Upper lobe of left lung (tissue), 6 donors: Measurements from ENCODE around the gene CNOT8. TPM values are rescaled to one million over a fixed set of nuclear protein-coding genes. Genes with fewer than 3 reads are reported as not detected.

Experiments used
- ATAC-seq, 2 donors: fragments of 200-7000 bp; cut with Tn5 transposase; one replicate each; pipeline ENCODE4 v1.9.1; 2022; ENCODE audit warnings: mild to moderate bottlenecking in 2 of 2, moderate library complexity in 2 of 2; ENCODE audit not compliant: low FRiP score in 2 of 2
- DNase-seq, 2 donors: peaks; one replicate each; pipeline ENCODE4 v3.0.0-alpha.2; 2019 to 2020
- H3K27ac ChIP-seq, 4 donors: fragments of 200-600 bp; sonication (generic); one replicate each; pipeline ENCODE4 v1.5.1; 2016 to 2019
- H3K27me3 ChIP-seq, 4 donors: fragments of 200-600 bp; sonication (generic); one replicate each; pipeline ENCODE4 v1.5.1; 2017 to 2019
- H3K36me3 ChIP-seq, 4 donors: fragments of 200-600 bp; sonication (generic); one replicate each; pipeline ENCODE4 v1.5.1; 2016 to 2019
- H3K4me1 ChIP-seq, 4 donors: fragments of 200-600 bp; sonication (generic); one replicate each; pipeline ENCODE4 v1.5.1; 2018 to 2019
- H3K4me3 ChIP-seq, 4 donors: fragments of 200-600 bp; sonication (generic); one replicate each; pipeline ENCODE4 v1.5.1; 2017 to 2019; ENCODE audit warnings: mild to moderate bottlenecking in 2 of 4, moderate library complexity in 1 of 4
- H3K9me3 ChIP-seq, 4 donors: fragments of 200-600 bp; sonication (generic); one replicate each; pipeline ENCODE4 v1.5.1; 2018 to 2019
- CTCF ChIP-seq, 6 experiments: fragments of 450-650 bp in 4 of 6; fragments of 200-600 bp in 2 of 6; sonication (generic) in 2 of 6; IDR thresholded peaks; one replicate each; pipeline ENCODE4 v1.5.1; 2016 to 2019; ENCODE audit warnings: antibody characterized with exemption in 6 of 6
- EP300 ChIP-seq, 4 donors: sonication (generic); formaldehyde crosslinking; IDR thresholded peaks; one replicate each; pipeline ENCODE4 v1.5.1; 2017; ENCODE audit warnings: antibody characterized with exemption in 4 of 4, control low read depth in 2 of 4
- POLR2A ChIP-seq, 4 donors: fragments of 450-650 bp; IDR thresholded peaks; one replicate each; pipeline ENCODE4 v1.5.1; 2016 to 2017; ENCODE audit warnings: antibody characterized with exemption in 4 of 4, mild to moderate bottlenecking in 2 of 4
- POLR2AphosphoS5 ChIP-seq, 2 donors: sonication (generic); formaldehyde crosslinking; IDR thresholded peaks; one replicate each; pipeline ENCODE4 v1.5.1; 2017; ENCODE audit warnings: antibody characterized with exemption in 2 of 2
- WGBS, 2 donors: methylation state at CpG; one replicate each; pipeline ENCODE4 v1.1.5; 2017 to 2018; 5-methylcytosine and 5-hydroxymethylcytosine counted together
- total RNA-seq, 6 donors: library from RNA; depleted of rRNA in 4 of 6; stranded (reverse); fragments of >200 nt in 4 of 6; gene quantifications; one replicate each; pipeline versions ENCODE4 v1.1.0 to v1.2.1, GENCODE V29; 2016 to 2021
- donor health status: DM: no; HTN: no; CAD: no; lungs with moderate emphysema.
- donor health status: DM: no; HTN: yes; CAD: no; lungs with severe emphysema.

The CNOT8 gene
- total RNA-seq, 6 donors from 2014 or later: 54.5 to 189 (median 87.6) TPM

- DNase-seq (no peak), ATAC-seq (no peak)
- Histone ChIP-seq H3K9me3 (no peaks in the 10 kb centered on the region), H3K27ac (peak overlapping the region in 2 of 4 donors; percentile 22 to 72), H3K4me3 (no peak overlapping the region), H3K36me3 (peaks cover 0 to 20% (median 13%) of the 10 kb centered on the region in 4 donors), H3K27me3 (no peaks in the 10 kb centered on the region), H3K4me1 (peaks cover 18 to 24% (median 19%) of the 10 kb centered on the region in 4 donors)
- TF ChIP-seq POLR2A (IDR thresholded peaks at IDR 0.05) (no peak), CTCF (IDR thresholded peaks at IDR 0.05) (no peak), POLR2AphosphoS5 (IDR thresholded peaks at IDR 0.05) (no peak), EP300 (IDR thresholded peaks at IDR 0.05) (no peak)
- WGBS, 2 donors: 93 to 95% methylated on average over 6 of the region's 6 CpGs
Observed at GRCh38 chr5:154836225-154836624, 22.2 kb upstream of the CNOT8 start.

GRCh38 chr5:154837009-154837901, 21.2 kb upstream of the CNOT8 start:
- Histone ChIP-seq H3K36me3 (peaks cover 0 to 14% (median 9%) of the 10 kb centered on the region in 4 donors), H3K4me3 (no peak overlapping the region), H3K27me3 (no peaks in the 10 kb centered on the region), H3K4me1 (peaks cover 18 to 27% (median 22%) of the 10 kb centered on the region in 4 donors), H3K27ac (peak overlapping the region in 2 of 4 donors; percentile 8 to 22), H3K9me3 (no peaks in the 10 kb centered on the region)
- ATAC-seq: no peak
- TF ChIP-seq EP300 (IDR thresholded peaks at IDR 0.05) (no peak), CTCF (IDR thresholded peaks at IDR 0.05) (no peak), POLR2AphosphoS5 (IDR thresholded peaks at IDR 0.05) (no peak), POLR2A (IDR thresholded peaks at IDR 0.05) (no peak)
- WGBS, 2 donors: 86% methylated on average over 6 of the region's 6 CpGs
- no peak for DNase-seq

- no peak for TF ChIP-seq EP300 (IDR thresholded peaks at IDR 0.05)
- TF ChIP-seq POLR2AphosphoS5 (IDR thresholded peaks at IDR 0.05): no peak
- TF ChIP-seq POLR2A (IDR thresholded peaks at IDR 0.05): no peak
- no peak for TF ChIP-seq CTCF (IDR thresholded peaks at IDR 0.05)
- DNase-seq: no peak
- Histone ChIP-seq H3K27ac (peak overlapping the region in 2 of 4 donors; percentile 54 to 70), H3K27me3 (no peaks in the 10 kb centered on the region), H3K9me3 (no peaks in the 10 kb centered on the region), H3K36me3 (peaks cover 0 to 14% (median 9%) of the 10 kb centered on the region in 4 donors), H3K4me1 (peaks cover 13 to 29% (median 24%) of the 10 kb centered on the region in 4 donors), H3K4me3 (no peak overlapping the region)
- peak in 1 of 2 donors; percentile 53 for ATAC-seq
- 75 to 80% methylated on average over 6 of the region's 6 CpGs for WGBS, 2 donors
Observed at GRCh38 chr5:154840435-154841272, 17.8 kb upstream of the CNOT8 start.

- no peaks in the 10 kb centered on the region for H3K27me3 ChIP-seq
Observed at GRCh38 chr5:154841273-154841661, 17.2 kb upstream of the CNOT8 start.

More at GRCh38 chr5:154841273-154841661, 17.2 kb upstream of the CNOT8 start:
- TF ChIP-seq POLR2A (IDR thresholded peaks at IDR 0.05) (no peak), EP300 (IDR thresholded peaks at IDR 0.05) (no peak), CTCF (IDR thresholded peaks at IDR 0.05) (no peak), POLR2AphosphoS5 (IDR thresholded peaks at IDR 0.05) (no peak)
- no peak for DNase-seq
- Histone ChIP-seq H3K4me3 (no peak overlapping the region), H3K4me1 (peaks cover 13 to 33% (median 22%) of the 10 kb centered on the region in 4 donors), H3K27ac (peak overlapping the region in 2 of 4 donors; percentile 54 to 70), H3K9me3 (no peaks in the 10 kb centered on the region), H3K36me3 (peaks cover 0 to 14% (median 9%) of the 10 kb centered on the region in 4 donors)
- no peak for ATAC-seq
